Neural cell (in vitro differentiated cells): ENCODE data around the gene MCAT.

ENCODE experiments used
- CTCF ChIP-seq: fragments of 450-650 bp; IDR thresholded peaks from 2 replicates; pipeline ENCODE4 v1.5.1; 2014; ENCODE audit warnings: antibody characterized with exemption, mild to moderate bottlenecking, moderate library complexity; ENCODE audit not compliant: poor library complexity, severe bottlenecking
- EP300 ChIP-seq: fragments of 450-650 bp; conservative IDR thresholded peaks from 2 replicates; pipeline ENCODE4 v1.6.1; 2014; ENCODE audit warnings: antibody characterized with exemption, mild to moderate bottlenecking, moderate library complexity; ENCODE audit not compliant: poor library complexity, severe bottlenecking
- EZH2 ChIP-seq: fragments of 200-600, 300-800 bp; shearing (Covaris generic), sonication (generic); IDR thresholded peaks from 2 replicates; pipeline ENCODE4 v1.6.1; 2014; ENCODE audit warnings: antibody characterized with exemption, low read length, borderline replicate concordance, mild to moderate bottlenecking; ENCODE audit not compliant: insufficient read depth, poor library complexity, severe bottlenecking
- MXI1 ChIP-seq: fragments of 450-650 bp; conservative IDR thresholded peaks from 2 replicates; pipeline ENCODE4 v1.6.1; 2014; ENCODE audit warnings: antibody characterized with exemption, mild to moderate bottlenecking; ENCODE audit not compliant: poor library complexity, severe bottlenecking
- POLR2AphosphoS5 ChIP-seq: IDR thresholded peaks from 2 replicates; pipeline ENCODE4 v1.6.1; 2012
- RAD21 ChIP-seq: fragments of 450-650 bp; conservative IDR thresholded peaks from 2 replicates; pipeline ENCODE4 v1.6.1; 2014; ENCODE audit warnings: antibody characterized with exemption, mild to moderate bottlenecking, moderate library complexity
- REST ChIP-seq: IDR thresholded peaks from 2 replicates; pipeline ENCODE4 v1.6.1; 2012; ENCODE audit warnings: borderline replicate concordance
- SMC3 ChIP-seq: fragments of 450-650 bp; conservative IDR thresholded peaks from 2 replicates; pipeline ENCODE4 v1.6.1; 2014; ENCODE audit warnings: antibody characterized with exemption, mild to moderate bottlenecking, moderate library complexity; ENCODE audit not compliant: poor library complexity
- TAF1 ChIP-seq: IDR thresholded peaks from 2 replicates; pipeline ENCODE4 v1.6.1; 2012; ENCODE audit warnings: low read depth

GRCh38 chr22:43118024-43118849, 25.0 kb downstream of the MCAT start:
- TF ChIP-seq CTCF = no peak
- no peak for TF ChIP-seq EZH2
- TF ChIP-seq EP300 = no peak
- no peak for TF ChIP-seq REST
- no peak for TF ChIP-seq TAF1
- no peak for TF ChIP-seq POLR2AphosphoS5
- TF ChIP-seq SMC3 = no peak
- TF ChIP-seq RAD21 = no peak
- TF ChIP-seq MXI1 = no peak
